ENCODE data around the gene GUCA2A. TPM values are rescaled to one million over a fixed set of nuclear protein-coding genes. Genes with fewer than 3 reads are reported as not detected.

Gene GUCA2A
- polyA plus RNA-seq, 1 experiment = not detected

GRCh38 chr1:42163536-42164503 is 725 bp downstream of the GUCA2A start:
- CTCF ChIA-PET = interaction anchor here (2.5 to 4.0 kb wide), 2 partner anchors 10 to 17 kb away, joined by 7 to 26 read pairs; no protein-coding TSS in a partner anchor

GRCh38 chr1:42163114-42163513 is 1.4 kb downstream of the GUCA2A start:
- POLR2A ChIA-PET = no interaction called here
- no peak for TF ChIP-seq CTCF (IDR thresholded peaks at IDR 0.05; ENCODE audit: insufficient read depth, low read depth, low read length)
- CTCF ChIA-PET = interaction anchor here (1.1 to 4.0 kb wide), 3 partner anchors 8 to 16 kb away, joined by 3 to 26 read pairs (median 7); no protein-coding TSS in a partner anchor

More at GRCh38 chr1:42163536-42164503, 725 bp downstream of the GUCA2A start:
- no peak for DNase-seq (ENCODE audit: low read depth)
- no peak for TF ChIP-seq CTCF (IDR thresholded peaks at IDR 0.05; ENCODE audit: insufficient read depth, low read depth, low read length)
- H3K27me3 ChIP-seq (ENCODE audit: control insufficient read depth, insufficient read depth, low read length) = peaks cover 1% of the 10 kb centered on the region
- no peaks in the 10 kb centered on the region for H3K36me3 ChIP-seq (ENCODE audit: control insufficient read depth, insufficient read depth, low read length)
- POLR2A ChIA-PET = no interaction called here
- H3K4me3 ChIP-seq (ENCODE audit: low read depth, low read length) = no peak overlapping the region

GRCh38 chr1:42162181-42162580 is 2.4 kb downstream of the GUCA2A start:
- TF ChIP-seq CTCF (IDR thresholded peaks at IDR 0.05; ENCODE audit: insufficient read depth, low read depth, low read length) = no peak
- Histone ChIP-seq H3K27me3 (ENCODE audit: control insufficient read depth, insufficient read depth, low read length) (peaks cover 1% of the 10 kb centered on the region), H3K36me3 (ENCODE audit: control insufficient read depth, insufficient read depth, low read length) (no peaks in the 10 kb centered on the region), H3K4me3 (ENCODE audit: low read depth, low read length) (no peak overlapping the region)
- ChIA-PET CTCF (interaction anchor here (1.1 to 4.0 kb wide), 2 partner anchors 9 to 11 kb away, joined by 3 to 26 read pairs; no protein-coding TSS in a partner anchor), POLR2A (no interaction called here)
- no peak for DNase-seq (ENCODE audit: low read depth)

More at GRCh38 chr1:42163114-42163513, 1.4 kb downstream of the GUCA2A start:
- no peaks in the 10 kb centered on the region for H3K36me3 ChIP-seq (ENCODE audit: control insufficient read depth, insufficient read depth, low read length)
- no peak for DNase-seq (ENCODE audit: low read depth)
- H3K27me3 ChIP-seq (ENCODE audit: control insufficient read depth, insufficient read depth, low read length) = peaks cover 1% of the 10 kb centered on the region
- no peak overlapping the region for H3K4me3 ChIP-seq (ENCODE audit: low read depth, low read length)

GRCh38 chr1:42158189-42158588 is 6.4 kb downstream of the GUCA2A start:
- Histone ChIP-seq H3K36me3 (ENCODE audit: control insufficient read depth, insufficient read depth, low read length) (no peaks in the 10 kb centered on the region), H3K27me3 (ENCODE audit: control insufficient read depth, insufficient read depth, low read length) (peaks cover 1% of the 10 kb centered on the region), H3K4me3 (ENCODE audit: low read depth, low read length) (no peak overlapping the region)
- ChIA-PET POLR2A (no interaction called here), CTCF (interaction anchor here (1.8 to 6.8 kb wide), 2 partner anchors 11 to 15 kb away, joined by 6 to 46 read pairs; no protein-coding TSS in a partner anchor)
- DNase-seq (ENCODE audit: low read depth) = no peak
- TF ChIP-seq CTCF (IDR thresholded peaks at IDR 0.05; ENCODE audit: insufficient read depth, low read depth, low read length) = no peak

GRCh38 chr1:42157667-42158066 is 6.9 kb downstream of the GUCA2A start:
- no peak for DNase-seq (ENCODE audit: low read depth)
- Histone ChIP-seq H3K27me3 (ENCODE audit: control insufficient read depth, insufficient read depth, low read length) (peaks cover 4% of the 10 kb centered on the region), H3K4me3 (ENCODE audit: low read depth, low read length) (no peak overlapping the region), H3K36me3 (ENCODE audit: control insufficient read depth, insufficient read depth, low read length) (no peaks in the 10 kb centered on the region)
- ChIA-PET CTCF (interaction anchor here (1.8 to 6.8 kb wide), 2 partner anchors 10 to 15 kb away, joined by 6 to 46 read pairs; no protein-coding TSS in a partner anchor), POLR2A (no interaction called here)
- TF ChIP-seq CTCF (IDR thresholded peaks at IDR 0.05; ENCODE audit: insufficient read depth, low read depth, low read length) = no peak
